ENCODE results near the gene FOXL2.

Gene FOXL2

DNA sequence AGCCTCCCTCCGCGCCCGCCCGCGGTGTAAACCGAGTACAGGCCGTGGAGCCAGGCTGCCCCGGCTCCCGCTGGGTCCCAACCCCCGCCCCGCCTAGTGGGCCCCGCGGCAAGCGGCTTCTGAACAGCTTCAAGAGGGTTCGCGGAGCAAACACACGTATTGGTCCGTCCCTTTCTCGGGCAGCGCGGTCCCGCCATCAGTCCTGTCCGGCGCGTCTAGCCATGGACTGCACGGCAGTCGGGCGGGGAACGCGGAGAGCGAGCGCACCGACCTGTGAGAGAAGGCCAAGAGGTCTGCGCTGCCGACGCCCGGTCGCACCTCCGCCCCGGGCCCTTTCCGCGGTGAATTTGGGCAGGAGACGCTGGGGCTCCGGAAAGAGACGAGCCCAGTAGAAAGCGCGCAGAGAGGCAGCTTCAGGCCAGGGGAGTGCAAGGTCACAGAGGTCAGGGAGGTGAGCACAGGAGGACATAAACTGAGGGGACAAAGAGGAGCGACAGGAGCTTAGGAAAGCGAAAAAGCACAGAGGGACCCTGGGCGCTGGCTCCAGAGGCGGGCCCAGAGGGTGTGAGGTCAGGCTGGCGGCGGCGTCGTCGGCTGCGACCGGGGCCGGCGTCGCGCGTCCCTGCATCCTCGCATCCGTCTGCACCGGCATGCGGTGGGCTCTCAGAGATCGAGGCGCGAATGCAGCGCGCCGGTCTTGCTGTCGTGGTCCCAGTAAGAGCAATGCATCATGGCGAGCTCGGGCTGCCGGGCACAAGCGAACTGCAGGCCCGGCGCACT, 1.8 kb downstream of the FOXL2 start:
- DNase-seq: no peak

DNA sequence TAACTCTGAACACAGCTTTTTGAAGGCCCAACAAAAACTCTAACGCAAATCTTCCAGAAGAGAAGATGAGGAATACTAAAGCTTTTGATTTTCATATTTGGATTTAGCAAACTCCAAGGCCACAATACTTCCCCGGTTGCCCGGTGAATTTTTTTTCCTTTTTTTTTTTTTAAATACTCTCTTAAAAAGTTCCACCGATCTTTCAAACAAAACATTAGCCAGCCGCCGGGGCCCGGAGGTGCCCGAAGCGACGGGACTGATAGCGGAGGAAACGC, 2.3 kb downstream of the FOXL2 start:
- DNase-seq: no peak

DNA sequence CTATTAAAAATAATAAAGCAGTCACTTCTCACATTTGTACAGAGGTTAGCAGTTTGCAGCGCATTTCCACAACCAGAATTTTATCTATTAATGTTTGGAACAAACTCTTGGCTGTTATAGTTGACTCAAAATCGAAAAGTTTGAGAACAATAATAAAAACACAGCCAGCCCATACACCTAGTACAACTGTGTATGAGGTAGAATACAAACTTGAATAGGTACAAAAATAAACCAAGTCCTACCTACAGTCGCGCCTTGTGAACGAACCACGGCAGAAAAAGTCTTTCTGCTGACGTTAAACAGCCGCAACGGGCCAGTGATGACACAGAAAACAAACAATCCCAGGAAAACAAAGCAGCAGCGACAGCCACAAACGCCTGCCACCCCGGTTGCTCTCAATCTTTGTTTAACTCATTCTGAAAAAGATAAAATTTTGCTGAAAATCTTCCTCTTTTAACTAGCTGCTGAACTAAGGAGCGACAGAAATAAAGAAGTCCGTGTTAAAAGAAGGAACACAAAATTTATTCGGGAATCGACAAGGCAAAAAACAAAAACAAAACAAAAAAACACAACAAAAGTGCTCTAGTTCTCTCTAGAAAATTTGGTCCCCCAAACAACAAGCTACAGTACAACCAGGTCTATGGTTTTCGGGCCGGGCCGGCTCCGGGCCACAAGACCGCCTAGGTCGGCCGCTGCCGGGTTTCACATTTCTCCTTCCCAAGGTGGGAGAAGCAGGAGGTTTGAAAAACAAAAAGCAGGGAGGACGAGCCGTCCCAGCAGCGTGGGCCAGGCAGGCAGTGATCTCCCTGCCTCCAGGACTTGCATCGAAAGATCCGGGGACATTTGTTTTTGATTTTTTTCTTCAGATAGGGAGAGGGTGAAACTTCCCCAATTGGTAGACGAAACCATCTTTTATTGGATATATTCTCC, 2.9 kb downstream of the FOXL2 start:
- DNase-seq: no peak

DNA sequence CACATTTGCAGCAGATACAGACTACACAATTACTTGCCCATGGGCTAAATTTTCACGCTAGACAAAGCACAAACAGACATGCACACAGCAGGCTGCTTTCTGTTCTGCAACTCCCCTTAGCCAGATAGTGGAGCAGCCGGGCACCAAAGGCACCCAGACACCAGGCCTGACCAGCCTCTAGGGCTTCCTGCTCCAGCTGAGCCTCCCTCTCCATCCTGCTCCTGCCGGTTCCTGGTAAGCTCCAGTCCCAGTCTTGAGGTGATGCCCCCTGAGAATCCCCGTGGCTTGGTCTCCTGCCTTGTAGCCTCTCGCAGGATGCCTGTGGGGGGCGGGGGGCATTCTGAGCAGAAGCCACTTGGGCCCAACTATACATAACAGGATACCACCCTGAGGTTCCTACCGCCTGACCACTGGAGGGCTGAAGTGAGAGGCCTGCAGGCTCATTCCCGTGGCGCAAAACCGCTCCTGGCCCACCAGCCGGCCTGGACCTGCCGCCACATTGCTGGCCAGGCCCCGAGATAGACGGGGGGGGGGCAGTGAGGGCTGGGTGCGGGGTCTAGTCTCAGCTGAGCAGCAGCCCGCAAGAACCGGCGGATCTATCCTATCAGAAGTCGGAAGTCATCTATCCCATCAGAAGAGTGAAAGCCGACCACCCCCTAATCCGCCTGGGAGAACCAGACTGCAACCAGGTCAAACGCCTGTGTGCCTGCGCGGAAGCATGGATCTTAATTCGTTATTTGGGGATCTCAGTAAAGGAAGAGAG, 3.9 kb downstream of the FOXL2 start:
- DNase-seq: no peak

DNA sequence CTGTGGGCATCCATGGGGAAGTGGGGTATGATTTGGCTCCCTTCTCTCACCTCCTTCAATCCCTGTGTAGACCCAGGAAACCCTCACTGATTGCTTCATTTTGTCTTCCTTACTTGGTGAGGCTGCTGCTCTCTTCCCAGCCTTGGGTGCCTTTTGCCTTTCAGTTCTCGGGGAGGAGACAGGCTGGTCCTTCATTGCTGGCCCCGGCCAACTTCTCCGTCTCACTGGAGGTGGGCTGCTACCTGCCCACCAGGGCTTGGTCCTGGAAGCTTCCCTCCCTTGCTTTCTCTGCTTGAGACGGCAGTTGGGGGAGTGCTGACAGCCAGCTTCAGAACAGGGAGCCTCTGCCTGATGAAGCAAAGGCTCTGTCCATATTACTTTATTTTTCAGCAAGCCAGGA, 4.7 kb downstream of the FOXL2 start:
- DNase-seq: no peak

DNA sequence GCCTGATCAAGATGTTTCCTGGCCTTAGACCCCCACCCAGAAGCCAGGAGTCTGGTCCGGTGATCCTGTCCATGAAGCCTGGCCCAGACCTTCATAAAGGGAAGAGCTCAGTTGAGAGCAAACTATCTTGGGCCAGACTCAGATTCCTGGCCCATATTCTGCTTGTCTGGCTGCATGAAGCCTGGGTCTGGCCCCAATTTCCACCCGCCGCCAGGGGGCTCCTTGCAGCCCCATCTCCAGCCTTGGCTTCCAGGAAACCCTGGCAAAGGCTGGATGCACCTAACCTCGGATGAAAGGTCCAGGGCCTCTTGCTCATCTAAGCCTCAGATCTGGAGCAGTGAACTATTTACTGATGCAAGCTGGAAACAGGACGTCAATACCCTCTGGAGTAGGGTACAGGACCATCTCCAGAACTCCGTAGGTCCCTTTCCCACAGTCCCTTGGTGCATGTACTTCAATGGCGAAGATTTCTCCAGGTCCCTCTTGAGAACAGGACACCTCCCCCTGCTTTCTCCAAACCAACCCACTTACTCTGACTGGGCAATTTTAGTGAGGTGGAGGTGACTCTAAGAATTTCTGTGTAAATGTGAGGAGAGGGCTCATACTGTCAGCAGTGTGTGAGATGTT, 5.6 kb downstream of the FOXL2 start:
- no peak for DNase-seq

DNA sequence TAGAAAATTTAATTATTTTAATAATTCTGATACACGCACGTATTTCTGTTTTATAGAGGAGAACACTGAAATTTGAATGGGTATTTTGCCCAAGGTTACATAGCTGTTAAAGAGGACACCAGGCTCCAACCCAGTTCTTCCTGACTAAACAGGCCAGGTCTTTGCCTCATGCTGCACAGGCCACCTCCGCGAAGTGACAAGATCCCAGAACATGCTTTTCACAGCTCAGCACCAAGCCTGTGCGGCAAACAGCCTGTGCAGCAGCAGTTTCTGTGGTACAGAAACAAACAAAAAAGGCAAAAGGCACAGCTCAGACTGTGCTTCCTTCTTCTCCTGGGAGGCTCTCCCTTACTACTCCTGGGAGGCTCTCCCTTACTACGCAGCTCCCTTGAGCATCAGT, 6.5 kb downstream of the FOXL2 start:
- no peak for DNase-seq

DNA sequence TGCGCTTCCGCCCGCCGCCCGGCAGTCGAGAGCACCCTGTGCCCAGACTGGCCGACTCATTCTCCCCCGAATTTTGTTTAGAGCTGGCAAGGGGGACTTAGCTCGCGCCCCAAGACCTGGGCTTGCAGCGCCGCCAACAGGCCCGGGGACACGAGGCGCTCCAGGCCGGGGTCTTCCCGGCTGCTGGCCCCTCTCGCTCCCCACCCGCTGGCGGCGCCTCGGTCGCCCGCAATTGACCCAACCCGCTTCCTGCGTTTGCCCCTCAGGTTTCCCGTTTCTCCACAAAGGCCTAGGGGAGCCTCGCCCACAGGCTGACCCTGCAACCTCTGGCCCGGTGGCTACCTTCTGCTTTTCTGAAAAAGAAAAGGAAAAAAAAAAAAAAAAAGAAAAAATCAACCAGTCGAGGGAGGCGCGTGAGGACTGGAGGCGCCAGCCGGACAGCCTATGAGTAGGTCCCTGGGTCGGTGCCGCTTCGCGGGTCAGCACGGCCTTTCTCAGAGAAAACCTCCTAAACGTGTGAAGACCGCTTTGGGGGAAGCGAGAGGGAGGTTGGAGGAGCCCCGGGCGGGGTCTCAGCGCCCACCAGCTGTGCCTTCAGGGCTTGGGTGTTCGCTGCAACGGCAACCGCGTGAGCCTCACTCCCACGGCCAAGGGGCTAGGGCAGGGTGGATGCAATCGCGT, 7.2 kb downstream of the FOXL2 start:
- no peak for DNase-seq

DNA sequence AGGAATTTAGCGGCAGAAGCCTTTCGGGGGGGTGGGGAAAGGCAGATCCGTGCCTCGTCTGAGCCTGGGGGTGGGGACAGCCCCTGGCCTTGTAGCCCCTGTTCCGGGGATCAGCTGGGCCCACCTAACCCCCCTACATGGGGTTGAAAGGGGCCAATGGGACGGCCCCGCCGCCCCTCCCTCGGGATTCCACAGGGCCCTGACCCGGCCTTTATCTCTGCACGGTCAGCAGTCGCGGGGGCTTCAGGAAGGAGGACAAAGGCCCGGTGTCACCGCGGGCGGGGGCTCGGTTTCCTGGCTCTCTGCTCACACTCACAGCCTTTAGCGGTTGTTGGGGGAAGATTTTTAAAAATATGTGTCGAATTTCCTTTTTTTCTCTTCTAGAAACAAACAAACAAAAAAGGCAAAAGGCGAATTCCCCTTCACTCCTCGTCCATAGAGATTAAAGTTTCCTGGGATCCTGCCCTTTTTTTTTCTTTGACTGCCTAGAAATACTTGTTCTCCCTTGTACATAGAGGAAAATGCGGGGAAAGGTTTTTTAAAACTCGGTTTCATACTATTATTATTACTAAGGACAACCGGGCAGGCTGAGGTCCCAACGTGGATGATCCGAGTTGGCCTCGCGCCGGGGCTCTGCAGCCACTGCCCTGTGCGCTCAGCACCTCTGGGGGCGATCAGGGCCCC, 7.9 kb downstream of the FOXL2 start:
- DNase-seq: no peak

DNA sequence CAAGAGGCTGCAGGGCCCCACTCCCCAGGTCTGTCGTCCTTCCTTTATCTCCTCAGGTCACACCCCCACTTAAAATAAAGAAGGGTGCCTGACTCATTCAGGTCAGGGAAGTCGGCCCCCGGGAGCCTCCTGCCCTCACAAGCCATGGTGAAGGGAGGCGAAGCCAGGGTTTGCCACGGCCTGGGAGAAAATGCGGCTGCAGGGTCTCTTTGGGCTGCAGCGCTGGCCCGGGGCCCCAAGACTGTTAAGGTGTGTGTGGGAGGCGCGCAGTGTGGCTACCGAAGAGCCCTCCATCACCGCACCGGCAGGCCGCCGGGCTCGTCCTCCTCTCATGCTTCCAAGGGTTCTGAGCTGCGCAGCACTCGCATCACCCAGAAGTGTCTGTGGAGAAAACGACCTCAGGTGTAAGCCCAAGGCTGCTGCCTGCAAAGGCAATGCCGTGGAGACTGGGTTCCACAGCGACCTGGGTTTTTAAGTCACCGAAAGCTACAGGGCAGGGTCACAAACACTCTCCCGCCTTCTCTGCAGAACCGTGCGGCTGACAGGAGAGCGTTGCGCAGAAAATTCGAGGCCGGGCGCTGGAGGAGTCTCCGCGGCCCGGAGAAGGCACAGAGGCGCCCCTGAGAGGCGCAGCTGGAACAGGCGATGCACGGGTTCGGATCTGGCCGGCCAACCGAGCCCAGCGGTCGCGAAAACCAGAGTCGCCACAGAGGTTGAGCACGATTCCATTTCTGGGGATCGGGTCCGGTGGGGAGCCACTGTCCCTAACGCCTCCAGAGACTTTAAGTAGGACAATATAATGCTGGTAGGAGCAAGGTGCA, 8.7 kb downstream of the FOXL2 start:
- DNase-seq: no peak

DNA sequence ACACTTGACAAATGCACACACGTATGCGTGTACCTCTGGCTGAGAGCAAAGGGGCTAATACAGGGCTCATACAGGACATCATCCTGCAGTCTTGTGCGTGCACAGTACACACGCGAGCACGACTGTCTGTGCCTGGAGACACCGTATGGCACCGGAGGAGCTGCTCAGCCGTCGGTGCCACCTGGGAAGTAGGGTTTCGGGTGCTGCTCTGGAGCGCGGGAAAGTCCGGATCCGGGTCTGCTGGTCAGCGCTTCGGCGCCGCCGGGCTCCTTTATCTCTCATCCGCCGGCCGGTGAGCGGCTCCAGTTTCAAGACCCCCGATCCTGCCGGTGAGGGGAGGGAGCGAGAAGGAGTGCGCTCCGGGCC, 9.3 kb downstream of the FOXL2 start:
- DNase-seq: no peak

DNA sequence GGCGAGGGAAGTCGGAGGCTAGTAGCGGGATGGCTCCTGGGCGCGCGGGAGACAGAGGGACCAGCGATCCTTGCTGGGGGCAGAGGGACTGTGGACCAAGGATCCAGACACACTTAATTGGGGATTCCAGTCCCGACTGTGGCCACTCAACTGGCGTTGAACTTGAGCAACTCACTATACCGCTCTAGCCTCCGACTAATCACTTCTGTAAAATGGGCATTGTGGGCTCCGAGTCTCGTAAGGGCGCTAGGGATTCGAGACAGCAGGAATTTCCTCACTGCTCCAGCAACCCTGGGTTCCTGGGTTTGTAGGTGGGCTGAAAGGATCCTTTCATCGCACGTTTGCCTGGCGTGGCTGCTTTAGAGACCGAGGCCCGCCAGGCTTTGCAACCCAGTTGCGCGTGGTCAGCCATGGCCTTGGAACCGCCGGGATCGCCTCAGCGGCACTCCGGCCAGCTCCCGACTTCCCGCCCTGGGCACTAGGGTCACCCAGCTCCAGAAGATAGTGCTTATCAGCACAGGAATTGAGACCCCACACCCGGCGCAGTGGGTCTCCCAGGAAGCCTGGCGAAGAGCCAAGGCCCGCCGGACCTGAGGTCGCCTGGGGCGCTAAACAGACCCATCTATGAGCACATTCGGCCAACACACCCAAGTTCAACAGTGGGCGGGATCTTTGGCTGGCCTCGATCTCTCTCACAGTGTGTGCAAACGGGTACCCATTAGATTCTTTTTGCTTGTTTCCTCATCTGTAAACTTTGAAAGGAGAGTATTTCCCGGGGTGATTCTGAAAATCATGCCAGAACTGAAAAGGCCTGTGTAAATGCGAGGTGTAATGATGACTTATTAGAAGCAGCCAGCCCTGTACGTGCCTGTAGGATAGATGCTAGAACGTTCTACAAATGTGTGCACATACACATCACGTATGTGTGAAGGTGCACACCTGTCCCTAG, 9.9 kb downstream of the FOXL2 start:
- no peak for DNase-seq

DNA sequence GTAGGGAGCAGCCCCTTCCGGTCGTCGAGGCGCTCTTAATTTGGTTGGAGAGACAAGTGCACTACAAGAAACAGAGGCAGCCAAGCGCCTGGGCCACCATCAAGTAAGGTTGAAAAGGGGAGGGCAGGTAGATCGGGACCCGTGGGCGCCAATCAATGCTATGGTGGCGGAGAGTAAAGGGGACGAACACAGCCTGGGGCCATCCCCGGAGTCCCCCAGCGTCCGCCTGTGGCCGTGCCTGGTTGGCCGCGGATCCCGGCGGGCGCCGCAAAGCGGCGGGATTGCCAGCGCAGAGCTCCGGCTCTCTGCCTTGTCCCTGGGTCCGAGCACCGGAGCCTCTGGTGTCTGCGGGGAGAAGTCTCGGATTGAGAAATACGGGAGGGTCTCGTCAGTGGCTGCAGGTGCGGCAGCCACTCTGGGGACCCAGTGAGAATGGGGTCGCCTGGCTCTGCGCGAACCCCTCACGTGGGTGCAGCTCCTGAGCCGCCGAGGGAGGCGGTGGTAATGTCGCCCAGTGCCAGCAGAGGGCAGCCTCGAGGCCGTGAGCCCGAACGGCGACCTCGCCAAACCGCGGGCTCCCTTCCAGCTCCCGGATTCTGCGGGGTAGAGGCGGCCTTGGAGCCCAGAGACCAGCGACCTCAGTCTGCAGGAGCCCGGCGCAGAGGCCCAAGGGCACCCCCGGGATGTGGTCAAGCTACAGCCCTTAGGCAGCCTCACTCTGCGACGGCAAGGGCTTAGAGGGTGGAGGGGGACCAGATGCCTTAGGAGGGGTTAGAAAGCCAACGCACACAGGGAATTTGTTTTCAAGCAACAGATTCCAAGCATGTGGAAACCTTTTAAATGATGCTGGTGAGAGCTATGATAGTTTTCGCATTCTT, 10.8 kb downstream of the FOXL2 start:
- peak; percentile 73 for DNase-seq

DNA sequence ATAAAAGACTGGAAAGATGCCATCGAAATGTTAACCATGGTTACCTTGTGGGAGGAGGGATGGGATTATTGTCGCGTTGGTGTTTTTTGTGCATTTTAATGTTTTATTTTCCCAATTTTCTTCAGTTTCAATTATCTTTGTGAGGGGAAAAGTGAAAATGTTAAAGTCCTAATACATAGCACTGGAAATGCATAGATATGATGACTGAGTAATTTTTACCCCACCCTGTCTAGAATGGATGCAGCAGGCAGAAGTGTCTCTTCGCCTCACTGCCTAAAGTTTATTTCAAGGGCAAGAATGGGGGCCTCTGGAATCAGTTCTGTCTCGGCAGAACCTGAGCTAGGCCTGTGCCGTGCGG, 11.5 kb downstream of the FOXL2 start:
- DNase-seq: no peak

DNA sequence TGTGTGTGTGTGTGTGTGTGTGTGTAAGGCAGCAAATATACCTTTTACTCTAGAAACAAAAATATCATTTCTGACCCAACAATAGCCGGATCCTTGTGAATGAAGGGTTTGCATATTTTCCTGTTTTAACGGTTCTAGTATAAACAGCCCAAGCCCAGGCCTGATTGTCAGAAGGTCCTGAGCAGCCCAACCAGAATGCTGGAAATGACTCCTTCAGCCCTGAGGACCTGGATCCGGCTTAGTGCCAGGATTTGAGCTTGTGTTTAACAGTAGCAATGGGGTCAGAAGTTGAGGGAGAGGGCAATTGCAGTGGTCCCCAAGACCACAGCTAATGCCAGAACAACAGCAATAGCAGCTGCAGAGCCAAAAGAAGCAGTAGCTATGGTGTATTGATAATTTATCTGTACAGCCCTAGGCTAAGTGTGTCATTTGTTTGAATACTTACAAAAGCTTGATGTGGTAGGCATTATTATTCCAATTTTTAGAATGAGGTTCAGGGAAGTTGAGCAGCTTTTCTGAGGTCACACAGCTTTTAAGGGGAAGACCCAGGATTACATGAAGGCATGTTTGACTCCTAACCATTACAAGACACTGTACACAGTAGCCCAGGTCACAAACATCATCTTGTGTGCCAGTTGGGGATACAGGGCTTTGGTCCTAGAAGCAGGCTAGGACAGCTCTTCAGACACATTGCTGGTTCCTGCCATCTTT, 12.8 kb downstream of the FOXL2 start:
- DNase-seq: no peak

DNA sequence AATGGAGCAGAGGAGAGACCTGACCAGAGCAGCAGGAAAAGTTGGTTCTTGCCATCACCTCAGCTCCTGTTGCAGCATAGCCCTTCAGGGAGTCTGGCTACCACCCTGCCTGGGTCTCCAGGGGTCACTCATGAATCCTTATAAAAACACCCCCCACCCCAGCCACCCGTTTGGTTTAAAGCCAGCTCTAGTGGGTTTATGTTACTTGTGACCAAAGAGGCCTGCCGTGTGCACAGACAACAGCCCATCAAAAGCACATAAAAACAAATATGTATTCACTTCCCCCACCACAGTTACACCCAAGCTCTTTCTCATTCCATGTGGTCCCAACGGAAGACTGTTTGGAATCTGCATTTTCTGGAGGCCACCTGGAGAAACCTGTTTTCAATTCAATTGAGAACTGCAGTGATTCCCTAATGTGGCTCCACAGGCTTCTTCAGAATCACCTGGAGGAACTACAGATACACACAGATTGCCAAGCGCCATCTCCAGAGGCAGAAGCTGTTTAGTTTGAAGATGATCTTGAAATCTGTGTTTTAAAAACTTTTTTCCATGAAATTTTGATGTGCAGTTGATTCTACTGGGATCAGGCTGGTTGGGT, 13.8 kb downstream of the FOXL2 start:
- no peak for DNase-seq

DNA sequence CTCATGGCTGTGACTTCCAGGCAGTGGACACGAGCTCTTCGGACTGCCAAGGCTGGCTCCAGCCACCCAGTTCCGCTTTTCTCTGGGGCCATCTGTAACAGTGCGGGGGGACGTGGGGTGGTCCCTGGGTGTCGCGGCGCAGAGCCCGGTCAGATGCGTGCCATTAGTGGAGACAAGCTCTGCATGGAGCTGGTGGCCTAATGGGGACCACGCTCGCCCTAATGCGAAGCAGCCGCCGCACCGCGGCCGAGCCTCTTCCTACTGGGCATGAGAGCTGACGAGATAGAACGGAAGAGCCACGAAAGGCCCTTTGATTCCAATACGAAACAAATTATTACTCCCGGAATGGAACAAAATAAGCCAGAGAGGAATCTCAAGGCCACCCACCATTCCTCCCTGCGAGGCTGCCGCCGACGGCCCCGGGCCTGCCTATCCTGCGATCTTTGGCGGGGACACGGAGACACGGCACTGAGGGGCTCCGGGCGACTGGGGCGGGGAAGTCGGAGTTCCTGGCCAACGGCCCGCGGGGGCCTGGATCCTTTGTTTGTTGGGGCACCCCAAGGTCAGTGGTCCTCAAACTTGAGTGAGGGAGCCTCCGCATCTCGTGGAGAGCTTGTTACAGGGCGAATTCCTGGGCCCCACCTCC, 18.1 kb downstream of the FOXL2 start:
- DNase-seq: no peak

All from activated CD8-positive, alpha-beta memory T cell treated with anti-CD3 and anti-CD28 coated beads, Interleukin-2, amount 50 U/mL, for 4 hours (primary cell).